ENCODE results near the gene NLGN1.

The NLGN1 gene

DNA sequence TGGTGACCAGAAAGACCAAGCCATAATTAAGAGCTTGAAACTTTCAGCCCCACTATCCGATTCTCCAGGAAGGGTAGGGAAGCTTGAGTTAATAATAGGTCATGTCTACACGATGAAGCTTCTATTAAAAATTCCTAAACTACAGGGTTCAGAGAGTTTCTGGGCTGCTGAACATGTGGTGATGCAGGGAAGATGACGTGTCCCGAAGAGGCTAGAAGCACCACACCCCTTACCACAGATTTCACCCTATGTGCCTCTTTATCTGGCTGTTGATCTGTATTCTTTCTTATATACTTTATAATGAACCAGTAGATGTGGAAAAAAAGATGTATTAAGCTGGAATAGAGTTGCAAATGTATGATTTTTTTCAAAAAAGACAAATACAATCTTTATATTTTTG is 473.4 kb downstream of the NLGN1 start:
- TF ChIP-seq, protein P1, sequence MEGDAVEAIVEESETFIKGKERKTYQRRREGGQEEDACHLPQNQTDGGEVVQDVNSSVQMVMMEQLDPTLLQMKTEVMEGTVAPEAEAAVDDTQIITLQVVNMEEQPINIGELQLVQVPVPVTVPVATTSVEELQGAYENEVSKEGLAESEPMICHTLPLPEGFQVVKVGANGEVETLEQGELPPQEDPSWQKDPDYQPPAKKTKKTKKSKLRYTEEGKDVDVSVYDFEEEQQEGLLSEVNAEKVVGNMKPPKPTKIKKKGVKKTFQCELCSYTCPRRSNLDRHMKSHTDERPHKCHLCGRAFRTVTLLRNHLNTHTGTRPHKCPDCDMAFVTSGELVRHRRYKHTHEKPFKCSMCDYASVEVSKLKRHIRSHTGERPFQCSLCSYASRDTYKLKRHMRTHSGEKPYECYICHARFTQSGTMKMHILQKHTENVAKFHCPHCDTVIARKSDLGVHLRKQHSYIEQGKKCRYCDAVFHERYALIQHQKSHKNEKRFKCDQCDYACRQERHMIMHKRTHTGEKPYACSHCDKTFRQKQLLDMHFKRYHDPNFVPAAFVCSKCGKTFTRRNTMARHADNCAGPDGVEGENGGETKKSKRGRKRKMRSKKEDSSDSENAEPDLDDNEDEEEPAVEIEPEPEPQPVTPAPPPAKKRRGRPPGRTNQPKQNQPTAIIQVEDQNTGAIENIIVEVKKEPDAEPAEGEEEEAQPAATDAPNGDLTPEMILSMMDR (IDR thresholded peaks at IDR 0.05; ENCODE audit: insufficient read depth, low read depth, low read length, missing control alignments) = no peak
- no peak for DNase-seq (ENCODE audit: low read depth)
- no peak overlapping the region for H3K4me3 ChIP-seq (ENCODE audit: low read depth, low read length)

DNA sequence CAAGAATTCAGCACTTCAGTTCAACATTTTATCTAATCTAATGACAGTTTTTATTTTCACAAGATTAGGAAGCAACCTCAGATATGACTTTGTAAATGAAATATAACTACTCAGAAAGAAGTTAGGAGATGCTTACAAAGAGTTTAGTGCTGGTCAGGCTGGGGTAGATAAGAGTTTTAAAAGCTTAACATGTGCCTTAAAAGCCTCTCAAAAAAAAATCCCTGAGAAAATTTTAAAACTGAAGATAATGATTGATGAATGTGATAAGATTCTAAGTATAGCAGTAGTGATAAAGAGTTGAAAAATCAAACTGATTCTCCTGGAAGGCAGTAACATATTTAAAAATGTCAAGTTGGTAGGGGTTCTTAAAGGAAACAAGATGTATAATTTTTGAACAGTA is 478.2 kb downstream of the NLGN1 start:
- H3K4me3 ChIP-seq (ENCODE audit: low read depth, low read length) = no peak overlapping the region
- TF ChIP-seq, protein P1 (IDR thresholded peaks at IDR 0.05; ENCODE audit: insufficient read depth, low read depth, low read length, missing control alignments) = no peak
- DNase-seq (ENCODE audit: low read depth) = no peak

DNA sequence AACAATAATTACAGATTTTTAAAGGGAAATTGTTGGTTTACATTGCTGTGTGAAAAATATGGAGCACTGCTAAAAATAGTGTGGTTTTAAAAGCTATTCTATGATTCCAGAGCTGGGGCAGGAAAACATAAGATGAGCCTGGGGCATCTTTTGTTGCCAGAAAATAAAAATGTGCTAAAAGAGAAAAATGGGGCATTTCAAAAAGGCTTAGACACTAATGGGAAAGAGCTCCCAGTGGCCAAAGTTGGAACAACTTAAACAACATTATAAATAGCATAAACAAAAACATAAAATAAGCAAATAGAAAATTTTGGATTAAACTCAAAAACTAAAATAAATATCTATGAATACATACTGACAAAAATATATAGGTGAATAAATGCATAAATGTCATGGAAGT is 478.9 kb downstream of the NLGN1 start:
- TF ChIP-seq, protein P1 (IDR thresholded peaks at IDR 0.05; ENCODE audit: insufficient read depth, low read depth, low read length, missing control alignments) = no peak
- H3K4me3 ChIP-seq (ENCODE audit: low read depth, low read length) = no peak overlapping the region
- DNase-seq (ENCODE audit: low read depth) = no peak

GRCh38 chr3:173887888-173888287 is 490.3 kb downstream of the NLGN1 start:
- H3K4me3 ChIP-seq (ENCODE audit: low read depth, low read length) = no peak overlapping the region
- TF ChIP-seq, protein P1 (IDR thresholded peaks at IDR 0.05; ENCODE audit: insufficient read depth, low read depth, low read length, missing control alignments) = no peak
- no peak for DNase-seq (ENCODE audit: low read depth)

- no peak overlapping the region for H3K4me3 ChIP-seq (ENCODE audit: low read depth, low read length)
- no peak for DNase-seq (ENCODE audit: low read depth)
- TF ChIP-seq, protein P1 (IDR thresholded peaks at IDR 0.05; ENCODE audit: insufficient read depth, low read depth, low read length, missing control alignments) = no peak
Measured at GRCh38 chr3:173889596-173889995, 492.1 kb downstream of the NLGN1 start.

DNA sequence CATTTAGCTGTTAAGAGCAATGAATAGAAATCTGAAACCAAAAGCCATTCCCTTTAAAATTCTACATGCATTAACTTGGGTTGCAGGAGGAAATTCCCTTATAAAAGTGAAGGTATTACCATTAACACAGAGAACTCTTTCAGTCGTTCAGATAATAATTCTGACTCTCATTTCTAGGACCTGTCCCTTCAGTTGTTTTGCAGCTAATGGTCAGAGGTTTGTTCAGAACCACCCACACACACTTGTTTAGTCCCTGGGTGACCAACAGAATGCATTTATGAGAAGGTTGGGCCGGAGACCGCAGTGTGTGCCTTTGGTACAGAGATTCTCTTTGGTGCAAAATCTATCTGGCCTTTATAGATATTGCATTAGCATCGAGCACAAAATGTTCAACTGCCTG is 492.5 kb downstream of the NLGN1 start:
- TF ChIP-seq, protein P1 (IDR thresholded peaks at IDR 0.05; ENCODE audit: insufficient read depth, low read depth, low read length, missing control alignments) = no peak

GRCh38 chr3:173891272-173892100 is 493.9 kb downstream of the NLGN1 start:
- no peak overlapping the region for H3K4me3 ChIP-seq (ENCODE audit: low read depth, low read length)
- TF ChIP-seq, protein P1 (IDR thresholded peaks at IDR 0.05; ENCODE audit: insufficient read depth, low read depth, low read length, missing control alignments) = no peak
- no peak for DNase-seq (ENCODE audit: low read depth)

More for the DNA sequence above, 492.5 kb downstream of the NLGN1 start:
- DNase-seq (ENCODE audit: low read depth) = no peak
- no peak overlapping the region for H3K4me3 ChIP-seq (ENCODE audit: low read depth, low read length)

Measured in GM12865 (cell line).